HG03342 (cell line): ENCODE data around the gene TERB1.

Experiments
- ATAC-seq: cut with Tn5 transposase; IDR thresholded peaks from one replicate; pipeline ENCODE4 v1.9.1; 2021; ENCODE audit warnings: mild to moderate bottlenecking, moderate library complexity; ENCODE audit not compliant: unreplicated experiment

TERB1 gene

DNA sequence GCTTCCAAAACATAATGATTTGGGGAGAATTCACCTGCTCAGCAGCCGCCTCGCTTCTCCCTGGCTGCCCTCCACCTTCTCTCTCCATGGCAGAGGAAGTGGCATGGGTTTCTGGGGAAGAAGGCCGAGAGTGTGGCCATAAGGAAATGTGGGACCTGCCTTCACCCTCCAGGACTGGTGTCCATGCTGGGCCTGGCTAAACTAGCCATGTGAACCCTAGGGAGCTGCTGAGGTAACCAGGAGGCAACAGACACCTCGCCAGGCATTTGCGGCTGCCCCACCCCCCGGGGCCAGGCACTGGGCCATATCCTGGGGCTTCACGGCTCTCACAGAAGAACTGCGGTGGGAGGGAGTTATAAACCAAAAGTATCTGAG is 94.9 kb downstream of the TERB1 start:
- ATAC-seq: no peak

DNA sequence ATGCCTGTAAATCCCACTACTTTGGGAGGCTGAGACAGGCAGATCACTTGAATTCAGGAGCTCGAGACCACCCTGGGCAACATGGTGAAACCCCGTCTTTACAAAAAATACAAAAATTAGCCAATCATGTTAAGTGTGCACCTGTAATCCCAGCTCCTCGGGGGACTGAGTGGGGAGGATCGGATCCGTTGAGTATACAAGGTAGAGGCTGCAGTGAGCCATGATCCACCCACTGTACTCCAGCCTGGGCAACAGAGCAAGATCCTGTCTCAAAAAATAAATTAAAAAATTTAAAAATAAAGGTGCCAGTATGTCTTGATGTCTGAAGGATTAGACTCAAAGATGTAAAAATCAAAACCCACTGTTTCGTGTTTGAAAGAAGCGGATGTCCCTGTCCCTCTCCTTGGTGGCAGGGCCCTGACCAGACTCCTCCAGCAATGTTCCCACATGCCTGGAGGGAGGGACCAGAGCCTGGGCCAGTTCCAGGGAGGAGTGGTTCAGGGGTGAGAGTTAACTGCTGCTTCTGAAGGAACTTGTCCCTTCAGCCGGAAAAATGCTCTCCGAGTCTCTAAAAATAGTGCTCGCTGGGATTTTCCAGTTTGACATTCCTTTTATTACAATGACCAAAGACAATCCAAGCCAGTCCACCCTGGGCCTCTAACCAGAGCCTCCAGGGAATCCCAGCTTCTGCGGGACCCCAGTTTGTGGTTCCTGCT is 95.4 kb downstream of the TERB1 start:
- ATAC-seq: no peak
